ENCODE results near the gene TMBIM4. TPM values are rescaled to one million over a fixed set of nuclear protein-coding genes. Genes with fewer than 3 reads are reported as not detected.

The TMBIM4 gene
- total RNA-seq, 1 experiment from 2014 or later = 18.4 TPM

GRCh38 chr12:66196806-66197205 is 27.0 kb upstream of the TMBIM4 start:
- WGBS (ENCODE audit: extremely low coverage, insufficient read length, low lambda C conversion rate) = no CpG with 5 or more reads among the region's 3 CpGs
- peaks cover 11 to 13% of the 10 kb centered on the region in 2 experiments for H3K4me1 Mint-ChIP-seq
- TF ChIP-seq CTCF (conservative IDR thresholded peaks at IDR 0.05) = no peak
- H4K5ac ChIP-seq (ENCODE audit: insufficient read length, low read depth, low read length) = no peak overlapping the region
- H3K27ac Mint-ChIP-seq = no peak overlapping the region
- peaks cover 0 to 7% (median 6%) of the 10 kb centered on the region in 3 experiments; a peak in 5 of 7 replicates for H3K36me3 Mint-ChIP-seq (ENCODE audit: insufficient read depth in 1 of 3, low read depth in 3 of 3)
- peaks cover 5 to 6% of the 10 kb centered on the region in 2 experiments for H3K9me3 Mint-ChIP-seq
- H3K27ac ChIP-seq (ENCODE audit: insufficient read length, low read depth, low read length) = no peak overlapping the region
- no peak overlapping the region for H2BK120ac ChIP-seq (ENCODE audit: low read depth, low read length, poor library complexity, severe bottlenecking)
- H4K20me1 ChIP-seq (ENCODE audit: control insufficient read depth, insufficient read depth, insufficient read length) = no peaks in the 10 kb centered on the region
- no peak overlapping the region for H3K4me2 ChIP-seq (ENCODE audit: insufficient read depth, insufficient read length, low read length)
- no peak overlapping the region for H2BK20ac ChIP-seq (ENCODE audit: low read depth, low read length, poor library complexity, severe bottlenecking)
- no peak overlapping the region for H2AFZ ChIP-seq (ENCODE audit: low read length)
- no peak overlapping the region for H3K9ac ChIP-seq (ENCODE audit: extremely low read depth, insufficient read length, low read length)
- H4K8ac ChIP-seq (replicated peaks; ENCODE audit: insufficient read length, low read depth, low read length) = no peak overlapping the region
- no peak overlapping the region for H3K14ac ChIP-seq (ENCODE audit: insufficient read depth, low read length)
- no peak overlapping the region for H3K23ac ChIP-seq (ENCODE audit: insufficient read length, low read depth, low read length)
- H3K27me3 ChIP-seq (ENCODE audit: insufficient read depth, low read length) = no peaks in the 10 kb centered on the region
- no peak overlapping the region for H2AK5ac ChIP-seq (ENCODE audit: insufficient read length, low read length)
- H3K4me3 Mint-ChIP-seq = no peak overlapping the region
- H3K79me1 ChIP-seq (ENCODE audit: insufficient read depth, low read depth, low read length, poor library complexity, severe bottlenecking) = no peaks in the 10 kb centered on the region
- no peak overlapping the region for H3K18ac ChIP-seq (ENCODE audit: insufficient read length, low read depth, low read length)
- peaks cover 3% of the 10 kb centered on the region; the same call in 1 of the 2 replicates for H3K4me1 ChIP-seq (ENCODE audit: insufficient read depth, low read length)
- no peak overlapping the region for H3K4ac ChIP-seq (ENCODE audit: low read depth, low read length)
- no peak overlapping the region for H2BK5ac ChIP-seq (ENCODE audit: insufficient read length, low read length)
- H4K91ac ChIP-seq (ENCODE audit: insufficient read length, low read depth, low read length) = no peak overlapping the region
- no peaks in the 10 kb centered on the region for H3K9me3 ChIP-seq (ENCODE audit: control insufficient read depth, low read depth, low read length)
- H3T11ph ChIP-seq (ENCODE audit: low read length) = no peak overlapping the region
- H2BK12ac ChIP-seq (ENCODE audit: insufficient read length, low read depth, low read length) = no peak overlapping the region
- H3K79me2 ChIP-seq (ENCODE audit: insufficient read depth, low read length) = no peaks in the 10 kb centered on the region
- DNase-seq = no peak
- H2BK15ac ChIP-seq (ENCODE audit: low read depth, low read length) = no peak overlapping the region
- H3K27me3 Mint-ChIP-seq (ENCODE audit: low read depth) = no peaks in the 10 kb centered on the region; the same call in none of the 2 replicates
- H3K23me2 ChIP-seq (ENCODE audit: insufficient read length, low read depth, low read length, poor library complexity, severe bottlenecking) = no peaks in the 10 kb centered on the region
- no peak overlapping the region for H3K56ac ChIP-seq (ENCODE audit: insufficient read length, low read depth, low read length)
